Measurements from ENCODE around the gene ETHE1. TPM values are rescaled to one million over a fixed set of nuclear protein-coding genes. Genes with fewer than 3 reads are reported as not detected.

The ETHE1 gene
- total RNA-seq, 3 donors from 2014 or later, result 29.3 to 36.8 (median 33.7) TPM

DNA sequence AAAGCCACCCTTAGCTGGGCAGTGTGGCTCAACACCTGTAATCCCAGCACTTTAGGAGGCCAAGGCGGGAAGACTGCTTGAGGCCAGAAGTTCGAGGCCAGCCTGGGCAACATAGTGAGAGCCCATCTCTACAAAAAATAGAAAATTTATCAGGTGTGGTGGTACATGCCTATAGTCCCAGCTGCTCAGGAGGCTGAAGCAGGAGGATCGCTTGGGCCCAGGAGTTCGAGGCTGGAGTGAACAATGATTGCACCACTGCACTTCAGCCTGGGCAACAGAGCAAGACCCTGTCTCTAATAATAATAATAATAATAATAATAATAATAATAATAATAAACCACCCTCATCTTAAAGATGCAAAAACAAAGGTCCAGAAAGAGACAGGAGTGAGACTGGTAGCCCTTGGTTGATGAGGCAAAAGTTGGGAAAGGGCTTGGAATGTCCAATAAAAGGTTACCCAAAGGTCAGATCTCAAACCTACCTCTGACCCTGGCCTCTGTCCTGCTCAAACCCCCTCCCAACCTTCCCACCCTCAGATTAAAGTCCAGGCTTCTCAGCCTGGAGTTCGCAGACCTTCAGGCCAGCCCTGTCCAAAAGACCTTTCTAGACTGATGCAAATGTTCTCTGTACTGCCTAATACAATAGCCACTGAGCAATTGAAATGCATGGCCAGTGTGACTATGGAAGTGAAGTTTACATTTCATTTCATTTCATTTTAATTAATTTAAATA is 15.1 kb upstream of the ETHE1 start:
- Mint-ChIP-seq H3K4me3 (no peak overlapping the region), H3K4me1 (ENCODE audit: low read depth) (no peaks in the 10 kb centered on the region), H3K36me3 (ENCODE audit: insufficient read depth) (peaks cover 44% of the 10 kb centered on the region), H3K27me3 (ENCODE audit: low read depth) (no peaks in the 10 kb centered on the region), H3K9me3 (peaks cover 6% of the 10 kb centered on the region)
- ATAC-seq, result no peak
- no peak for DNase-seq

GRCh38 chr19:43540381-43540780 is 13.4 kb upstream of the ETHE1 start:
- peaks cover 43% of the 10 kb centered on the region for H3K36me3 Mint-ChIP-seq (ENCODE audit: insufficient read depth)
- no peak for DNase-seq
- no peaks in the 10 kb centered on the region for H3K27me3 Mint-ChIP-seq (ENCODE audit: low read depth)
- peaks cover 6% of the 10 kb centered on the region for H3K9me3 Mint-ChIP-seq
- no peak overlapping the region for H3K4me3 Mint-ChIP-seq
- no peak for ATAC-seq
- peaks cover 4% of the 10 kb centered on the region for H3K4me1 Mint-ChIP-seq (ENCODE audit: low read depth)

- peaks cover 6% of the 10 kb centered on the region for H3K9me3 Mint-ChIP-seq
- peaks cover 7% of the 10 kb centered on the region for H3K4me1 Mint-ChIP-seq (ENCODE audit: low read depth)
- no peak for ATAC-seq
- no peak for DNase-seq
- no peak overlapping the region for H3K4me3 Mint-ChIP-seq
- peaks cover 37% of the 10 kb centered on the region for H3K36me3 Mint-ChIP-seq (ENCODE audit: insufficient read depth)
- no peaks in the 10 kb centered on the region for H3K27me3 Mint-ChIP-seq (ENCODE audit: low read depth)
These were observed 11.9 kb upstream of the ETHE1 start for GRCh38 chr19:43538922-43539321.

DNA sequence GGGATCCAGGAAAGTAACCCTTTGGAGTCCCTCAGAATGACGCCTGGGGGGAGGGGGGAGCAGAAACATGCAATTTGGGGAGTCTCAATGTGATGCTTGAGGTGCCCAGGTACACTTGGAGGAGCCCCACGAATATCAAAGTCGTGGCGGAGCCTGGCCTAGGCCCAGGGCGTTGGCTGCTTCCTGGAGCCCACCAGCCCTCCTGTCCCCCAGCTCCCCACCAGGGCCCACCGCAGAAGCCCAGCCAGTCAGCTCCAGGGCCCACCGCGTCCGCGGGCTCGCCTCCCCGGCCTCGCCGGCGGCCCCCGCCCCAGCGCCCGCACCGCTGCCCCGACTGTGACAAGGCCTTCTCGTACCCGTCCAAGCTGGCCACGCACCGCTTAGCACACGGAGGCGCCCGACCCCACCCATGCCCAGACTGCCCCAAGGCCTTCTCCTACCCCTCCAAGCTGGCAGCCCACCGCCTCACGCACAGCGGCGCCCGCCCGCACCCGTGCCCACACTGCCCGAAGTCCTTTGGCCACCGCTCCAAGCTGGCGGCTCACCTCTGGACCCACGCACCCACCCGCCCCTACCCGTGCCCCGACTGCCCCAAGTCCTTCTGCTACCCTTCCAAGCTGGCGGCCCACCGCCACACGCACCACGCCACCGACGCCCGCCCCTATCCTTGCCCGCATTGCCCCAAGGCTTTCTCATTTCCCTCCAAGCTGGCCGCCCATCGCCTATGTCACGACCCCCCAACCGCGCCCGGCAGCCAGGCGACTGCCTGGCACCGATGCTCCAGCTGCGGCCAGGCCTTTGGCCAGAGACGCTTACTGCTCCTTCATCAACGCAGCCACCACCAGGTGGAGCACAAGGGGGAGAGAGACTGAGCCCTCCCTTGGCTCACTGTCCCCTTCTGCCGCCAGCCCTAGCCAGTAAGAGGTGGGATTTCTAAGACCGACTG is 8.1 kb upstream of the ETHE1 start:
- Mint-ChIP-seq H3K4me1 (ENCODE audit: low read depth) (peaks cover 21% of the 10 kb centered on the region), H3K27me3 (ENCODE audit: low read depth) (no peaks in the 10 kb centered on the region), H3K9me3 (peaks cover 6% of the 10 kb centered on the region), H3K4me3 (peak overlapping the region; percentile 32), H3K36me3 (ENCODE audit: insufficient read depth) (peaks cover 19% of the 10 kb centered on the region)
- DNase-seq (peak; percentile 27), ATAC-seq (no peak)

- no peak for DNase-seq
- Mint-ChIP-seq H3K9me3 (peaks cover 6% of the 10 kb centered on the region), H3K4me1 (ENCODE audit: low read depth) (peaks cover 21% of the 10 kb centered on the region), H3K27me3 (ENCODE audit: low read depth) (no peaks in the 10 kb centered on the region), H3K4me3 (peak overlapping the region; percentile 84), H3K36me3 (ENCODE audit: insufficient read depth) (peaks cover 15% of the 10 kb centered on the region)
- no peak for ATAC-seq
These were observed 7.4 kb upstream of the ETHE1 start for GRCh38 chr19:43534305-43534815.

GRCh38 chr19:43533546-43534304 is 6.7 kb upstream of the ETHE1 start:
- H3K36me3 Mint-ChIP-seq (ENCODE audit: insufficient read depth), result peaks cover 9% of the 10 kb centered on the region
- H3K4me1 Mint-ChIP-seq (ENCODE audit: low read depth), result peaks cover 21% of the 10 kb centered on the region
- no peaks in the 10 kb centered on the region for H3K9me3 Mint-ChIP-seq
- DNase-seq, result peak; percentile 90
- peak; percentile 78 to 79 for ATAC-seq
- no peaks in the 10 kb centered on the region for H3K27me3 Mint-ChIP-seq (ENCODE audit: low read depth)
- peak overlapping the region; percentile 84 for H3K4me3 Mint-ChIP-seq

- peak; percentile 79 for DNase-seq
- no peaks in the 10 kb centered on the region for H3K27me3 Mint-ChIP-seq (ENCODE audit: low read depth)
- peak; percentile 66 to 72 for ATAC-seq
- H3K36me3 Mint-ChIP-seq (ENCODE audit: insufficient read depth), result peaks cover 3% of the 10 kb centered on the region
- no peaks in the 10 kb centered on the region for H3K9me3 Mint-ChIP-seq
- H3K4me3 Mint-ChIP-seq, result peak within 1 kb of the TSS; percentile 84
- peaks cover 23% of the 10 kb centered on the region for H3K4me1 Mint-ChIP-seq (ENCODE audit: low read depth)
These were observed 6.1 kb upstream of the ETHE1 start, which contains the start of gene ZNF575 for GRCh38 chr19:43532962-43533545. ZNF575 (plus strand) TSS chr19:43533188; CDS start chr19:43534423, 1,235 bp downstream.

DNA sequence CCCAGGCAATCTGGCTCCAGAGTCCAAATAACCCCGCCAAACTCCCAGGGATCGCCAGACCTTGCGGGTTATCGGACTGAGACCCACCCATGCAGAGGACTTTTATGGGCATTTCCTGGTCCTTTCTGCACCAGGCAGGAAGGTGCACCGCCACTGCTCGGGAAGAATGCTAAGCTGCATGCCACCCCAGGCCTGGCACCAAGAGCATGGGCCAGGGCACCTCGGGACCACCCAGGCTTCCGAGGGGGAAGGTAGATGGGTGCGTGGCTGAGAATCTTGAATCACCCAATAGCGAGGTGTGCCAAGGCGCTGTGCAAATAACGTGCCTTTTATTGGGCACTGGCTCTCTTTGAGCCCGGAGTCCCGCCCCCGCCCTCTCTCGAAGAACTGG is 5.6 kb upstream of the ETHE1 start:
- DNase-seq (peak; percentile 20), ATAC-seq (peak; percentile 13 to 19)
- H3K9me3 Mint-ChIP-seq, result no peaks in the 10 kb centered on the region
- H3K4me1 Mint-ChIP-seq (ENCODE audit: low read depth), result peaks cover 27% of the 10 kb centered on the region
- H3K27me3 Mint-ChIP-seq (ENCODE audit: low read depth), result no peaks in the 10 kb centered on the region
- peak overlapping the region; percentile 84 for H3K4me3 Mint-ChIP-seq
- H3K36me3 Mint-ChIP-seq (ENCODE audit: insufficient read depth), result peaks cover 3% of the 10 kb centered on the region

GRCh38 chr19:43527860-43528622 is 1.0 kb upstream of the ETHE1 start:
- H3K27me3 Mint-ChIP-seq (ENCODE audit: low read depth), result no peaks in the 10 kb centered on the region
- no peaks in the 10 kb centered on the region for H3K9me3 Mint-ChIP-seq
- ATAC-seq (peak; percentile 8 to 27), DNase-seq (no peak)
- no peaks in the 10 kb centered on the region for H3K36me3 Mint-ChIP-seq (ENCODE audit: insufficient read depth)
- H3K4me1 Mint-ChIP-seq (ENCODE audit: low read depth), result peaks cover 36% of the 10 kb centered on the region
- peak overlapping the region; percentile 49 for H3K4me3 Mint-ChIP-seq

- H3K9me3 Mint-ChIP-seq, result no peaks in the 10 kb centered on the region
- DNase-seq, result peak; percentile 19
- ATAC-seq, result peak in 1 of 2 donors; percentile 27
- H3K4me3 Mint-ChIP-seq, result peak overlapping the region; percentile 90
- no peaks in the 10 kb centered on the region for H3K27me3 Mint-ChIP-seq (ENCODE audit: low read depth)
- peaks cover 29% of the 10 kb centered on the region for H3K4me1 Mint-ChIP-seq (ENCODE audit: low read depth)
- H3K36me3 Mint-ChIP-seq (ENCODE audit: insufficient read depth), result no peaks in the 10 kb centered on the region
These were observed 897 bp downstream of the ETHE1 start for GRCh38 chr19:43525836-43526771.

DNA sequence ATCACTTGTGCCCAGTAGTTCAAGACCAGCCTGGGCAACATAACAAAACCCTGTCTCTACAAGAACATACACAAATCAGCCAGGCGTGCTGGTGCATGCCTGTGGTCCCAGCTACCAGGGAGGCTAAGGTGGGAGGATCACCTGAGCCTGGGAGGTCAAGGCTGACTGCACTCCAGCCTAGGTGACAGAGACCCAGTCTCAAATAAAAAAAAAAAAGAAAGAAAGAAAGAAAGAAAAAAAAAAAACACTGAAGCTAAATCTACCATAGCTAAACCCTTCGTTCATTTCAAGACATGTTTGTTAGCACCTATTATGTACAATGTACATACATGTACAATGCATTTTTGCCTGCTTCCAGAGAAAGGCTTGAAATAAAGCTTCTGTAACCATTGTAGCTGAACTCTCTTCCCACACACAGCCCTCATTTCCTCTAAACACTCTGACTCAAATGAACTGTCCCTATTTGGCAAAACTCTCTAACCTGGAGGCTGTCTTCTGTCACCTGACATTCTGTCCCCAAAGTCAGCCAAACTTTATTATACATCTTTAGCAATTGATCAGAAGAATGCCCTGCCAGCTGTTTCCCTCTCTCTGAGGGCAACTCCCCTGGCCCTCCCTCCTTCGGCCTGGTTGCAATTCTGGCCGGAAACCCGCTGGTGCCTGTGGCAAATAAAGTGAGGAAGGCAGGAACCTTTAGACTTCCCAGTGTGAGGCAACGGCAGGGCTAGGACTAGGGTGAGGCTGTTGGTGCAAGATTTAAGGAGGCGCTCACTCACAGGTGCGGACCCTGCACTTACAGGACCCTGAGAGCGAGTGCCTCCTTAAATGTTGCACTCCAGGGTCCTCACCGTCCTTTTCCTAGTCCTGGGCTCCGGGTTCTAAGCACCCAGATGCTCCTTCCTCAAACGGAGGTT is 1.8 kb downstream of the ETHE1 start:
- ATAC-seq, result peak; percentile 57 to 65
- H3K9me3 Mint-ChIP-seq, result no peaks in the 10 kb centered on the region
- H3K4me3 Mint-ChIP-seq, result peak overlapping the region; percentile 90
- peak; percentile 32 for DNase-seq
- H3K27me3 Mint-ChIP-seq (ENCODE audit: low read depth), result no peaks in the 10 kb centered on the region
- peaks cover 29% of the 10 kb centered on the region for H3K4me1 Mint-ChIP-seq (ENCODE audit: low read depth)
- H3K36me3 Mint-ChIP-seq (ENCODE audit: insufficient read depth), result no peaks in the 10 kb centered on the region

Data from activated T-cell treated with anti-CD3 and anti-CD28 coated beads, Interleukin-2, amount 50 U/mL, for 4 hours (primary cell).